ENCODE results near the gene NUP155. TPM values are rescaled to one million over a fixed set of nuclear protein-coding genes. Genes with fewer than 3 reads are reported as not detected.
"Not testable (repeated sequence)": the region's sequence is repeated elsewhere in the genome, so short reads cannot be mapped to it uniquely, and the experiment has no call there.

NUP155 gene
- 32.4 TPM for total RNA-seq

- DNase-seq (ENCODE audit: low spot score) = peak; percentile 93
Observed at GRCh38 chr5:37370864-37371726, at the start of gene NUP155. Gene NUP155, minus strand, starts transcription at chr5:37371106. Its CDS starts 129 bp downstream, at chr5:37370977.

GRCh38 chr5:37417347-37417746, 46.4 kb upstream of the NUP155 start:
- no peak for DNase-seq (ENCODE audit: low spot score)

- not testable (repeated sequence) for DNase-seq (ENCODE audit: low spot score)
Observed at GRCh38 chr5:37415456-37415855, 44.5 kb upstream of the NUP155 start.

- no peak for DNase-seq (ENCODE audit: low spot score)
Observed at GRCh38 chr5:37412515-37412914, 41.6 kb upstream of the NUP155 start.

- DNase-seq (ENCODE audit: low spot score) = no peak
Observed at GRCh38 chr5:37400501-37400900, 29.6 kb upstream of the NUP155 start.

GRCh38 chr5:37396352-37396751, 25.4 kb upstream of the NUP155 start:
- DNase-seq (ENCODE audit: low spot score) = no peak

- no peak for DNase-seq (ENCODE audit: low spot score)
Observed at GRCh38 chr5:37391591-37391990, 20.7 kb upstream of the NUP155 start.

- peak; percentile 82 for DNase-seq (ENCODE audit: low spot score)
Observed at GRCh38 chr5:37379100-37379628, 8.3 kb upstream of the NUP155 start, which contains the start of gene WDR70. Gene WDR70, plus strand, starts transcription at chr5:37379318. Its CDS starts 50 bp downstream, at chr5:37379368.

- DNase-seq (ENCODE audit: low spot score) = not testable (repeated sequence)
Observed at GRCh38 chr5:37378066-37378465, 7.2 kb upstream of the NUP155 start.

GRCh38 chr5:37375091-37375490, 4.2 kb upstream of the NUP155 start:
- no peak for DNase-seq (ENCODE audit: low spot score)

- DNase-seq (ENCODE audit: low spot score) = no peak
Observed at GRCh38 chr5:37370550-37370863, 399 bp downstream of the NUP155 start.

- no peak for DNase-seq (ENCODE audit: low spot score)
Observed at GRCh38 chr5:37355161-37355560, 15.7 kb downstream of the NUP155 start.

GRCh38 chr5:37342741-37343140, 28.2 kb downstream of the NUP155 start:
- DNase-seq (ENCODE audit: low spot score) = not testable (repeated sequence)

GRCh38 chr5:37334754-37335153, 36.2 kb downstream of the NUP155 start:
- DNase-seq (ENCODE audit: low spot score) = not testable (repeated sequence)

- DNase-seq (ENCODE audit: low spot score) = no peak
Observed at GRCh38 chr5:37326536-37326935, 44.4 kb downstream of the NUP155 start.

GRCh38 chr5:37323607-37324006, 47.3 kb downstream of the NUP155 start:
- DNase-seq (ENCODE audit: low spot score) = no peak

- no peak for DNase-seq (ENCODE audit: low spot score)
Observed at GRCh38 chr5:37319037-37319782, 51.7 kb downstream of the NUP155 start.

GRCh38 chr5:37316027-37316426, 54.9 kb downstream of the NUP155 start:
- no peak for DNase-seq (ENCODE audit: low spot score)

- no peak for DNase-seq (ENCODE audit: low spot score)
Observed at GRCh38 chr5:37310360-37310759, 60.5 kb downstream of the NUP155 start.

GRCh38 chr5:37308793-37309192, 62.1 kb downstream of the NUP155 start:
- DNase-seq (ENCODE audit: low spot score) = no peak

GRCh38 chr5:37304888-37305287, 66.0 kb downstream of the NUP155 start:
- DNase-seq (ENCODE audit: low spot score) = no peak

- DNase-seq (ENCODE audit: low spot score) = not testable (repeated sequence)
Observed at GRCh38 chr5:37296313-37296712, 74.6 kb downstream of the NUP155 start.

Measured in ureter (tissue), 1 donor.